PC-3 (cell line): ENCODE results near the gene PPP1R15A. TPM values are rescaled to one million over a fixed set of nuclear protein-coding genes. Genes with fewer than 3 reads are reported as not detected.
A peak's percentile ranks its signal among the peaks of the same experiment; 100 is the strongest.
"Not testable (repeated sequence)": the region's sequence is repeated elsewhere in the genome, so short reads cannot be mapped to it uniquely, and the experiment has no call there.

Source experiments
- ATAC-seq: fragments of 200-7000 bp; cut with Tn5 transposase; 2 replicates; pipeline ENCODE4 v1.9.1; 2020; ENCODE audit warnings: mild to moderate bottlenecking, moderate library complexity
- BruUV-seq: library from RNA; stranded (reverse); fragments of 400-500 nt; replicated peaks from 2 replicates; lab custom pipeline; 2021; lab: Mats Ljungman, UMichigan
- CTCF ChIA-PET: fragments of 300-600 bp; sonication (Branson Sonifier 250); formaldehyde crosslinking; loops from one replicate; lab custom pipeline; 2022; ENCODE audit warnings: antibody characterized with exemption; lab: Charles Lee
- POLR2A ChIA-PET: fragments of 300-600 bp; sonication (Branson Sonifier 250); formaldehyde crosslinking; loops from one replicate; lab custom pipeline; 2022; ENCODE audit warnings: antibody characterized with exemption; ENCODE audit not compliant: unreplicated experiment; lab: Charles Lee
- DNase-seq: peaks from one replicate; pipeline ENCODE4 v3.0.0-alpha.2; 2015
- H2AFZ ChIP-seq: fragments of 300-600 bp; sonication (generic); 2 replicates; pipeline ENCODE4 v1.6.0; 2016; ENCODE audit warnings: antibody characterized with exemption, low read length
- H3F3A ChIP-seq: fragments of 300-600 bp; sonication (generic); one replicate; pipeline ENCODE4 v1.6.0; 2017; ENCODE audit warnings: antibody characterized with exemption, low read length, control low read depth, mild to moderate bottlenecking; ENCODE audit not compliant: unreplicated experiment
- H3K27ac ChIP-seq: fragments of 300-600 bp; sonication (generic); 2 replicates; pipeline ENCODE4 v1.5.1; 2016; ENCODE audit warnings: mild to moderate bottlenecking, low read length
- H3K27me3 ChIP-seq: fragments of 300-600 bp; sonication (generic); 2 replicates; pipeline ENCODE4 v1.6.1; 2016; ENCODE audit warnings: low read length, mixed read lengths
- H3K36me3 ChIP-seq: fragments of 300-600 bp; sonication (generic); 2 replicates; pipeline ENCODE4 v1.6.1; 2016; ENCODE audit warnings: low read depth, mixed run types, low read length, mixed read lengths
- H3K4me1 ChIP-seq: fragments of 300-600 bp; sonication (generic); 2 replicates; pipeline ENCODE4 v1.5.1; 2016; ENCODE audit warnings: low read length; ENCODE audit not compliant: insufficient read depth
- H3K4me2 ChIP-seq: fragments of 300-600 bp; sonication (generic); 2 replicates; pipeline ENCODE4 v1.6.0; 2016; ENCODE audit warnings: low read length
- H3K4me3 ChIP-seq: fragments of 300-600 bp; sonication (generic); 2 replicates; pipeline ENCODE4 v1.5.1; 2016; ENCODE audit warnings: mild to moderate bottlenecking, low read length, mixed read lengths
- H3K79me2 ChIP-seq: fragments of 300-600 bp; sonication (generic); 2 replicates; pipeline ENCODE4 v1.6.1; 2017; ENCODE audit warnings: low read length, mixed read lengths
- H3K9ac ChIP-seq: fragments of 300-600 bp; sonication (generic); 2 replicates; pipeline ENCODE4 v1.6.0; 2016; ENCODE audit warnings: mild to moderate bottlenecking, low read length
- H3K9me2 ChIP-seq: fragments of 300-600 bp; sonication (generic); replicated peaks from 2 replicates; pipeline ENCODE4 v1.6.1; 2016; ENCODE audit warnings: mixed run types, low read length, mixed read lengths
- H3K9me3 ChIP-seq: fragments of 300-600 bp; sonication (generic); 2 replicates; pipeline ENCODE4 v1.6.1; 2016; ENCODE audit warnings: low read length, mixed read lengths
- H4K20me1 ChIP-seq: fragments of 300-600 bp; sonication (generic); 2 replicates; pipeline ENCODE4 v1.6.1; 2016; ENCODE audit warnings: low read length, mixed read lengths
- CTCF ChIP-seq: fragments of 300-600 bp; sonication (generic); conservative IDR thresholded peaks from 2 replicates; pipeline ENCODE4 v1.5.1; 2017; ENCODE audit warnings: antibody characterized with exemption, low read depth, mild to moderate bottlenecking, low read length
- EZH2 ChIP-seq: fragments of 300-600 bp; sonication (generic); IDR thresholded peaks from one replicate; pipeline ENCODE4 v1.6.1; 2017; ENCODE audit warnings: antibody characterized with exemption, mild to moderate bottlenecking, low read length; ENCODE audit not compliant: unreplicated experiment
- EZH2phosphoT487 ChIP-seq: fragments of 300-600 bp; sonication (generic); IDR thresholded peaks from 2 replicates; pipeline ENCODE4 v1.6.1; 2018; ENCODE audit warnings: mild to moderate bottlenecking, antibody characterized with exemption, low read length, borderline replicate concordance
- intact Hi-C: fragments of 100-400 bp; cut with micrococcal nuclease; formaldehyde crosslinking; loops from 2 replicates; pipeline ENCODE4 v1.9.0; 2023
- total RNA-seq: library from RNA; depleted of rRNA; stranded (reverse); fragments of >200 nt; gene quantifications from 2 replicates; pipeline ENCODE4 v1.2.3, GENCODE V29; 2014

PPP1R15A gene
- total RNA-seq, 1 experiment from 2014 or later, result 78.0 TPM

- intact Hi-C loops, result no loop called here
- Histone ChIP-seq H4K20me1 (no peaks in the 10 kb centered on the region), H3K27me3 (no peaks in the 10 kb centered on the region), H2AFZ (peak overlapping the region; percentile 86), H3K27ac (peak overlapping the region; percentile 28; the same call in 1 of the 2 replicates), H3K9me3 (no peaks in the 10 kb centered on the region), H3K79me2 (peaks cover 17% of the 10 kb centered on the region), H3F3A (no peaks in the 10 kb centered on the region), H3K9ac (peak overlapping the region; percentile 85), H3K4me1 (peaks cover 5% of the 10 kb centered on the region; the same call in 1 of the 2 replicates), H3K4me2 (peak overlapping the region; percentile 95), H3K9me2 (no peaks in the 10 kb centered on the region), H3K4me3 (peak overlapping the region; percentile 91), H3K36me3 (no peaks in the 10 kb centered on the region)
- no peak for TF ChIP-seq EZH2
- no peak for TF ChIP-seq EZH2phosphoT487
- no peak for TF ChIP-seq CTCF
- CTCF ChIA-PET, result no interaction called here
- POLR2A ChIA-PET, result interaction anchor here (0.6 kb wide), 1 partner anchor 27 kb away, joined by 3 read pairs; no protein-coding TSS in a partner anchor
- ATAC-seq, result no peak; the same call in 1 of the 2 replicates
- TSS peak; percentile 91 for BruUV-seq
- peak; percentile 23 for DNase-seq
Observed at GRCh38 chr19:48900477-48901406, 28.5 kb downstream of the PPP1R15A start.

GRCh38 chr19:48902291-48902690 lies 30.1 kb downstream of the PPP1R15A start:
- H3K4me3 ChIP-seq, intact Hi-C loops, BruUV-seq, H3K4me1 ChIP-seq, CTCF ChIA-PET, H4K20me1 ChIP-seq, H3K27ac ChIP-seq, POLR2A ChIA-PET, H3K9me2 ChIP-seq, DNase-seq, ATAC-seq, H3F3A ChIP-seq, H3K9ac ChIP-seq, H3K27me3 ChIP-seq, H3K36me3 ChIP-seq, H3K4me2 ChIP-seq, H2AFZ ChIP-seq, H3K9me3 ChIP-seq: not testable (repeated sequence)
- peaks cover 17% of the 10 kb centered on the region for H3K79me2 ChIP-seq

- CTCF ChIA-PET, H4K20me1 ChIP-seq, H3K27me3 ChIP-seq, H3K27ac ChIP-seq, ATAC-seq, H3K36me3 ChIP-seq, H3K9me3 ChIP-seq, H2AFZ ChIP-seq, H3K9me2 ChIP-seq, intact Hi-C loops, H3K4me2 ChIP-seq, H3K4me3 ChIP-seq, H3K9ac ChIP-seq, H3K4me1 ChIP-seq, POLR2A ChIA-PET, BruUV-seq, H3F3A ChIP-seq, DNase-seq: not testable (repeated sequence)
- peaks cover 17% of the 10 kb centered on the region for H3K79me2 ChIP-seq
Observed at GRCh38 chr19:48903788-48904187, 31.6 kb downstream of the PPP1R15A start.
